Mononuclear cell (primary cell): ENCODE results near the gene ADTRP. TPM values are rescaled to one million over a fixed set of nuclear protein-coding genes. Genes with fewer than 3 reads are reported as not detected.

ENCODE experiments used
- H3K27me3 ChIP-seq: 2 replicates; pipeline ENCODE4 v1.6.0; 2011; ENCODE audit warnings: low read length, control low read depth; ENCODE audit not compliant: insufficient read depth
- H3K4me1 ChIP-seq: 2 replicates; pipeline ENCODE4 v1.5.1; 2011; ENCODE audit warnings: mild to moderate bottlenecking, low read length, control low read depth; ENCODE audit not compliant: insufficient read depth
- H3K4me3 ChIP-seq: 2 replicates; pipeline ENCODE4 v1.5.1; 2011; ENCODE audit warnings: mild to moderate bottlenecking, low read length, moderate library complexity
- H3K9me3 ChIP-seq: 2 replicates; pipeline ENCODE4 v1.5.1; 2011; ENCODE audit warnings: low read depth, mild to moderate bottlenecking, control low read depth, low read length
- total RNA-seq: library from RNA; depleted of rRNA; stranded (reverse); fragments of >200 nt; gene quantifications from one replicate; pipeline ENCODE4 v1.2.3, GENCODE V29; 2012

ADTRP gene
- total RNA-seq, 1 donor = 32.7 TPM

GRCh38 chr6:11772109-11772825 lies 6.3 kb downstream of the ADTRP start:
- no peak overlapping the region for H3K4me3 ChIP-seq
- H3K4me1 ChIP-seq = peaks cover 22% of the 10 kb centered on the region
- no peaks in the 10 kb centered on the region for H3K27me3 ChIP-seq
- H3K9me3 ChIP-seq = no peaks in the 10 kb centered on the region

- no peaks in the 10 kb centered on the region for H3K9me3 ChIP-seq
- H3K27me3 ChIP-seq = no peaks in the 10 kb centered on the region
- peaks cover 22% of the 10 kb centered on the region for H3K4me1 ChIP-seq
- H3K4me3 ChIP-seq = no peak overlapping the region
Measured at GRCh38 chr6:11771473-11772048, 7.0 kb downstream of the ADTRP start.

- Histone ChIP-seq H3K4me3 (no peak overlapping the region), H3K9me3 (no peaks in the 10 kb centered on the region), H3K27me3 (no peaks in the 10 kb centered on the region), H3K4me1 (peaks cover 22% of the 10 kb centered on the region)
Measured at GRCh38 chr6:11770546-11771466, 7.8 kb downstream of the ADTRP start.

- H3K4me1 ChIP-seq = peaks cover 22% of the 10 kb centered on the region
- no peaks in the 10 kb centered on the region for H3K27me3 ChIP-seq
- H3K9me3 ChIP-seq = no peaks in the 10 kb centered on the region
- H3K4me3 ChIP-seq = no peak overlapping the region
Measured at GRCh38 chr6:11769811-11770545, 8.6 kb downstream of the ADTRP start.

- Histone ChIP-seq H3K4me1 (peaks cover 22% of the 10 kb centered on the region), H3K4me3 (no peak overlapping the region), H3K27me3 (no peaks in the 10 kb centered on the region), H3K9me3 (no peaks in the 10 kb centered on the region)
Measured at GRCh38 chr6:11769244-11769643, 9.4 kb downstream of the ADTRP start.

GRCh38 chr6:11767978-11768756 lies 10.4 kb downstream of the ADTRP start:
- Histone ChIP-seq H3K9me3 (no peaks in the 10 kb centered on the region), H3K4me3 (no peak overlapping the region), H3K4me1 (peaks cover 22% of the 10 kb centered on the region), H3K27me3 (no peaks in the 10 kb centered on the region)

GRCh38 chr6:11767458-11767857 lies 11.1 kb downstream of the ADTRP start:
- Histone ChIP-seq H3K9me3 (no peaks in the 10 kb centered on the region), H3K4me3 (no peak overlapping the region), H3K4me1 (peaks cover 22% of the 10 kb centered on the region), H3K27me3 (no peaks in the 10 kb centered on the region)

GRCh38 chr6:11766589-11767450 lies 11.8 kb downstream of the ADTRP start:
- Histone ChIP-seq H3K4me3 (no peak overlapping the region), H3K4me1 (peaks cover 19% of the 10 kb centered on the region), H3K27me3 (no peaks in the 10 kb centered on the region), H3K9me3 (no peaks in the 10 kb centered on the region)

GRCh38 chr6:11766043-11766442 lies 12.6 kb downstream of the ADTRP start:
- H3K4me1 ChIP-seq = peaks cover 14% of the 10 kb centered on the region
- no peak overlapping the region for H3K4me3 ChIP-seq
- H3K27me3 ChIP-seq = no peaks in the 10 kb centered on the region
- H3K9me3 ChIP-seq = no peaks in the 10 kb centered on the region

- Histone ChIP-seq H3K4me1 (no peaks in the 10 kb centered on the region), H3K4me3 (no peak overlapping the region), H3K9me3 (no peaks in the 10 kb centered on the region), H3K27me3 (no peaks in the 10 kb centered on the region)
Measured at GRCh38 chr6:11764250-11764604, 14.4 kb downstream of the ADTRP start.

- Histone ChIP-seq H3K4me3 (no peak overlapping the region), H3K27me3 (no peaks in the 10 kb centered on the region), H3K4me1 (no peaks in the 10 kb centered on the region), H3K9me3 (no peaks in the 10 kb centered on the region)
Measured at GRCh38 chr6:11763460-11764249, 14.9 kb downstream of the ADTRP start.

GRCh38 chr6:11762794-11763459 lies 15.7 kb downstream of the ADTRP start:
- H3K27me3 ChIP-seq = no peaks in the 10 kb centered on the region
- H3K9me3 ChIP-seq = no peaks in the 10 kb centered on the region
- no peak overlapping the region for H3K4me3 ChIP-seq
- no peaks in the 10 kb centered on the region for H3K4me1 ChIP-seq
